CD4-positive, alpha-beta T cell (primary cell): ENCODE measurements around the gene OTOP2. TPM values are rescaled to one million over a fixed set of nuclear protein-coding genes. Genes with fewer than 3 reads are reported as not detected.

Experiments
- ATAC-seq: fragments of 200-7000 bp; cut with Tn5 transposase; one replicate; pipeline ENCODE4 v1.10.0; 2022; ENCODE audit warnings: mild to moderate bottlenecking; ENCODE audit not compliant: poor library complexity
- CTCF ChIA-PET: fragments of 350-600 bp; sonication (Branson Sonifier 250); formaldehyde crosslinking; loops from one replicate; lab custom pipeline; 2021; ENCODE audit warnings: antibody characterized with exemption, inconsistent platforms; lab: Charles Lee
- POLR2A ChIA-PET: fragments of 350-600 bp; sonication (Branson Sonifier 250); formaldehyde crosslinking; loops from one replicate; lab custom pipeline; 2021; ENCODE audit warnings: antibody characterized with exemption, inconsistent platforms; lab: Charles Lee
- DNase-seq, 14 experiments: peaks; one replicate each; pipeline ENCODE4 v3.0.0-alpha.2; 2013 to 2020; ENCODE audit warnings: mixed read lengths in 2 of 14
- H3K27ac ChIP-seq, 2 donors: one replicate each; pipeline versions ENCODE4 v1.5.1 to v1.7.0; 2013; ENCODE audit warnings: low read length in 2 of 2, low read depth in 1 of 2, mild to moderate bottlenecking in 1 of 2
- H3K27me3 ChIP-seq, 2 experiments: 1 replicate in 1 of 2; 2 replicates in 1 of 2; pipeline versions ENCODE4 v1.6.1 to v1.7.0; 2013; ENCODE audit warnings: low read length in 2 of 2, control low read depth in 1 of 2, mild to moderate bottlenecking in 1 of 2, moderate library complexity in 1 of 2; ENCODE audit not compliant: insufficient read depth in 2 of 2, control insufficient read depth in 1 of 2
- H3K36me3 ChIP-seq: one replicate; pipeline ENCODE4 v1.6.1; 2013; ENCODE audit warnings: low read length, control low read depth; ENCODE audit not compliant: insufficient read depth
- H3K4me1 ChIP-seq: one replicate; pipeline ENCODE4 v1.6.1; 2013; ENCODE audit warnings: low read length, control low read depth; ENCODE audit not compliant: insufficient read depth
- H3K4me3 ChIP-seq: one replicate; pipeline ENCODE4 v1.5.1; 2013; ENCODE audit warnings: mild to moderate bottlenecking, low read length, moderate library complexity
- H3K9me3 ChIP-seq, 2 experiments: 1 replicate in 1 of 2; 2 replicates in 1 of 2; pipeline versions ENCODE4 v1.6.1 to v1.7.0; 2013; ENCODE audit warnings: low read length in 2 of 2, mild to moderate bottlenecking in 2 of 2, control low read depth in 1 of 2, moderate library complexity in 1 of 2; ENCODE audit not compliant: control insufficient read depth in 1 of 2, insufficient read depth in 1 of 2
- H3K27ac Mint-ChIP-seq: one replicate; pipeline ENCODE4 v1.8.0; 2020; ENCODE audit warnings: mixed read lengths
- H3K27me3 Mint-ChIP-seq: one replicate; pipeline ENCODE4 v1.8.0; 2021; ENCODE audit warnings: mixed read lengths
- H3K36me3 Mint-ChIP-seq: one replicate; pipeline ENCODE4 v1.8.0; 2021; ENCODE audit warnings: low read depth, mixed read lengths
- H3K4me1 Mint-ChIP-seq: one replicate; pipeline ENCODE4 v1.8.0; 2021; ENCODE audit warnings: low read depth, mixed read lengths
- H3K4me3 Mint-ChIP-seq: one replicate; pipeline ENCODE4 v1.8.0; 2020; ENCODE audit warnings: mild to moderate bottlenecking, mixed read lengths
- H3K9me3 Mint-ChIP-seq: one replicate; pipeline ENCODE4 v1.8.0; 2020; ENCODE audit warnings: mixed read lengths
- CTCF ChIP-seq: fragments of 200-600 bp; IDR thresholded peaks from one replicate; pipeline ENCODE4 v1.8.0; 2022; ENCODE audit warnings: antibody characterized with exemption, mild to moderate bottlenecking
- intact Hi-C, 2 experiments: fragments of 100-400 bp; cut with DNase I in 1 of 2; cut with micrococcal nuclease in 1 of 2; formaldehyde crosslinking; loops; one replicate each; pipeline versions ENCODE4 v1.15.1 to v1.9.0; 2023 to 2025; cut with DNase I, micrococcal nuclease
- total RNA-seq, 174 experiments: library from RNA in 2 of 174; stranded (reverse) in 2 of 174; gene quantifications; one replicate each; pipeline ENCODE4 v1.2.3 and lab custom pipeline; 2021 to 2026

The OTOP2 gene
- total RNA-seq, 2 experiments from 2014 or later = not detected

- Histone ChIP-seq H3K9me3 (no peaks in the 10 kb centered on the region), H3K4me3 (no peak overlapping the region), H3K27ac (no peak overlapping the region), H3K27me3 (peaks cover 4 to 8% of the 10 kb centered on the region in 2 experiments), H3K36me3 (no peaks in the 10 kb centered on the region), H3K4me1 (peaks cover 25% of the 10 kb centered on the region)
- POLR2A ChIA-PET = no interaction called here
- DNase-seq (no peak), ATAC-seq (no peak)
- H3K4me3 Mint-ChIP-seq = no peak overlapping the region
- peaks cover 4% of the 10 kb centered on the region for H3K27me3 Mint-ChIP-seq
- no peak overlapping the region for H3K27ac Mint-ChIP-seq
- H3K4me1 Mint-ChIP-seq = peaks cover 24% of the 10 kb centered on the region
- no peaks in the 10 kb centered on the region for H3K36me3 Mint-ChIP-seq
- H3K9me3 Mint-ChIP-seq = no peaks in the 10 kb centered on the region
- CTCF ChIA-PET = interaction anchor here (1.6 kb wide), 1 partner anchor 35 kb away, joined by 3 read pairs; the partner anchor contains the start of gene MRPL58
- intact Hi-C loops = no loop called here
- no peak for TF ChIP-seq CTCF
Measured at GRCh38 chr17:74977802-74978201, 53.7 kb downstream of the OTOP2 start.

- no peak overlapping the region for H3K27ac Mint-ChIP-seq
- no peak overlapping the region for H3K4me3 Mint-ChIP-seq
- Histone ChIP-seq H3K36me3 (no peaks in the 10 kb centered on the region), H3K27me3 (peaks cover 4% of the 10 kb centered on the region in 2 experiments), H3K4me1 (peaks cover 20% of the 10 kb centered on the region), H3K27ac (no peak overlapping the region), H3K9me3 (no peaks in the 10 kb centered on the region), H3K4me3 (no peak overlapping the region)
- H3K36me3 Mint-ChIP-seq = no peaks in the 10 kb centered on the region
- peaks cover 4% of the 10 kb centered on the region for H3K27me3 Mint-ChIP-seq
- no peak for TF ChIP-seq CTCF
- H3K9me3 Mint-ChIP-seq = no peaks in the 10 kb centered on the region
- DNase-seq = no peak
- intact Hi-C loops = no loop called here
- CTCF ChIA-PET = interaction anchor here (1.6 kb wide), 1 partner anchor 34 kb away, joined by 3 read pairs; the partner anchor contains the start of gene MRPL58
- peaks cover 22% of the 10 kb centered on the region for H3K4me1 Mint-ChIP-seq
- POLR2A ChIA-PET = no interaction called here
- no peak for ATAC-seq
Measured at GRCh38 chr17:74978240-74978639, 54.2 kb downstream of the OTOP2 start.

- H3K27me3 ChIP-seq = no peaks in the 10 kb centered on the region
- no peak for ATAC-seq
- DNase-seq = no peak
- no peaks in the 10 kb centered on the region for H3K36me3 ChIP-seq
- no peaks in the 10 kb centered on the region for H3K36me3 Mint-ChIP-seq
- ChIA-PET POLR2A (no interaction called here), CTCF (interaction anchor here (0.6 to 1.6 kb wide), 3 partner anchors 8 to 33 kb away, joined by 3 to 4 read pairs (median 3); partner anchors contain the start of gene MRPL58)
- no peak for TF ChIP-seq CTCF
- intact Hi-C loops = loop anchor here in 1 of 2 experiments (5.0 to 10.0 kb wide), 2 partner anchors 68 to 425 kb away; partner anchors contain the start of genes ATP5PD, GRB2 and KCTD2
- H3K27me3 Mint-ChIP-seq = peaks cover 3% of the 10 kb centered on the region
- peak overlapping the region; percentile 34 for H3K4me3 Mint-ChIP-seq
- no peaks in the 10 kb centered on the region for H3K9me3 ChIP-seq
- H3K4me3 ChIP-seq = no peak overlapping the region
- H3K4me1 ChIP-seq = peaks cover 19% of the 10 kb centered on the region
- H3K9me3 Mint-ChIP-seq = no peaks in the 10 kb centered on the region
- peak overlapping the region; percentile 30 for H3K27ac Mint-ChIP-seq
- peaks cover 22% of the 10 kb centered on the region for H3K4me1 Mint-ChIP-seq
- H3K27ac ChIP-seq = no peak overlapping the region
Measured at GRCh38 chr17:74979408-74980146, 55.5 kb downstream of the OTOP2 start.
